Measurements from ENCODE around the gene PLEKHG5.

GRCh38 chr1:6435129-6435528, 56.3 kb downstream of the PLEKHG5 start:
- TF ChIP-seq, protein P1, sequence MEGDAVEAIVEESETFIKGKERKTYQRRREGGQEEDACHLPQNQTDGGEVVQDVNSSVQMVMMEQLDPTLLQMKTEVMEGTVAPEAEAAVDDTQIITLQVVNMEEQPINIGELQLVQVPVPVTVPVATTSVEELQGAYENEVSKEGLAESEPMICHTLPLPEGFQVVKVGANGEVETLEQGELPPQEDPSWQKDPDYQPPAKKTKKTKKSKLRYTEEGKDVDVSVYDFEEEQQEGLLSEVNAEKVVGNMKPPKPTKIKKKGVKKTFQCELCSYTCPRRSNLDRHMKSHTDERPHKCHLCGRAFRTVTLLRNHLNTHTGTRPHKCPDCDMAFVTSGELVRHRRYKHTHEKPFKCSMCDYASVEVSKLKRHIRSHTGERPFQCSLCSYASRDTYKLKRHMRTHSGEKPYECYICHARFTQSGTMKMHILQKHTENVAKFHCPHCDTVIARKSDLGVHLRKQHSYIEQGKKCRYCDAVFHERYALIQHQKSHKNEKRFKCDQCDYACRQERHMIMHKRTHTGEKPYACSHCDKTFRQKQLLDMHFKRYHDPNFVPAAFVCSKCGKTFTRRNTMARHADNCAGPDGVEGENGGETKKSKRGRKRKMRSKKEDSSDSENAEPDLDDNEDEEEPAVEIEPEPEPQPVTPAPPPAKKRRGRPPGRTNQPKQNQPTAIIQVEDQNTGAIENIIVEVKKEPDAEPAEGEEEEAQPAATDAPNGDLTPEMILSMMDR (conservative IDR thresholded peaks at IDR 0.05; ENCODE audit: low read depth, low read length), result no peak
- TF ChIP-seq EZH2 (IDR thresholded peaks at IDR 0.05; ENCODE audit: borderline replicate concordance, low read depth, low read length, poor library complexity, severe bottlenecking), result no peak
